HG02588 (cell line): ENCODE results near the gene CNOT10.
"Not testable (repeated sequence)": the region's sequence is repeated elsewhere in the genome, so short reads cannot be mapped to it uniquely, and the experiment has no call there.

Experiments used
- ATAC-seq: cut with Tn5 transposase; IDR thresholded peaks from one replicate; pipeline ENCODE4 v1.9.1; 2021; ENCODE audit warnings: mild to moderate bottlenecking, moderate library complexity; ENCODE audit not compliant: unreplicated experiment

Gene CNOT10

GRCh38 chr3:32691847-32692246 lies 6.9 kb downstream of the CNOT10 start:
- ATAC-seq: no peak

DNA sequence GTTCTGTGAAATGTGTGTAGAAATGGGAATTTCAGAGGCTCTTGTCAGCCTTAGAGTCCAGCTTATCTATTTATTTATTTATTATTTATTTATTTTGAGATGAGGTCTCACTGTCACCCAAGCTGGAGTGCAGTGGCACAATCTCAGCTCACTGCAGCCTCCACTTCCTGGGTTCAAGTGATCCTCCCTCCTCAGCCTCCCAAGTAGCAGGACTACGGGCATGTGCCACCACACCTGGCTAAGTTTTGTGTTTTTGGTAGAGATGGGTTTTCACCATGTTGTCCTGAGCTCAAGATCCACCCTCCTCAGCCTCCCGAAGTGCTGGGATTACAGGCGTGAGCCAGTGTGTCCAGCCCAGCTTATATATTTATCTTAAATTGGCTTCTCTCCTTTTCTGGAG lies 11.5 kb downstream of the CNOT10 start:
- no peak for ATAC-seq

DNA sequence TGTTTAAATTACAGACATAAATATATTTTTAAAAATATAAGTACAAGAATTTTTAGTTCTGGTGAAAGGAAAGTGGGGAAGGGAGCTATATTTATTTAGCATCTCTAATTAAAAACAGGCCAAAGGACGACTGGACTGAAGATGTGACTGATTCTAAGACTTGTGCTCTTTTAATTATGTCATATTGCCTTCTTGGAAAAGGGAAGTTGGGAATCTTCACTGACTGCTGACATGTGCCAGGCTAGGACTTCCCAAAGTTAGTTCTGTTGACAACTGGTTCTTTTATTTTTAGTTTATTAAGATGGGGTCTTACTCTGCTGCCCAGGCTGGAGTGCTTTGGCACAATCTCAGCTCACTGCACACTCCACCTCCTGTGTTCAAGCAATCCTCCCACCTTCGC lies 13.5 kb downstream of the CNOT10 start:
- ATAC-seq: no peak

GRCh38 chr3:32699429-32699828 lies 14.4 kb downstream of the CNOT10 start:
- ATAC-seq: no peak

DNA sequence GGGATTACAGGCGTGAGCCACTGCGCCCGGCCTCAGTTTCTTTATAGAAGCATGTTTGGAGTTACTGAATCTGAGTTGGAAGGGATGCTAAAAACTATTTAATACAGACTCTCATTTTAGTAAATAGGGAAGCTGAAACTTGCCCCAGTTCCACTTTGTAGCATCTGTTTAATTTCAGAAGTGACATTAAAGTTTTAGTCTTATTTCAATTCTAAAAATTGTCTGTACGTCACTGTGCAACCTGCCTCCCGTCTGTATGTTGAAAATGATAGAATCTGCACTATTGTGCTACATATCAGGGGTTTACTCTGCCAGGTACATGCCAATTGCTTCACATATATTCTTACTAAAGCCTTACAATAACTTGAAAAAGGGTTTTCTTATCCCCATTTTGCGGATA lies 15.3 kb downstream of the CNOT10 start:
- no peak for ATAC-seq

DNA sequence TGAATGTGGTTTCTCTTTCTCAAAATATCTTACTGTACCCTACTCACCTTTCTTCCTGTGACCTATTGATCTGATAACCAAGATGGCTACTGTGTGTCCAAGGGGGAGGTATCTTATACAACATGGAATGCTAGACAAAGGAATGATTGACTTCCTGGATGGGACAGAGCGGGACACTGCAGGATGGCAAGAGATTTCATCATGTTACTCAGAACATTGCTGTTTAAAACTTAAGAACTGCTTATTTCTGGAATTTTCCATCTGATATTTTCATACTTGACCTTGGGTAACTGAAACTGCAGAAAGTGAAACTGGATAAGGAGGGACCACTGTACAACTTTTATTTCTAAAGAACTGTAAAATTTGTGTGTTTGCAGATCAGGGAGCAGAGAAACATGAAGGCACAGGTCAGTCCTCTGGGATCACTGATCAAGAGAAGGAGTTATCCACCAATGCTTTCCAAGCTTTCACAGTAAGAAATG lies 18.5 kb downstream of the CNOT10 start:
- ATAC-seq: no peak

DNA sequence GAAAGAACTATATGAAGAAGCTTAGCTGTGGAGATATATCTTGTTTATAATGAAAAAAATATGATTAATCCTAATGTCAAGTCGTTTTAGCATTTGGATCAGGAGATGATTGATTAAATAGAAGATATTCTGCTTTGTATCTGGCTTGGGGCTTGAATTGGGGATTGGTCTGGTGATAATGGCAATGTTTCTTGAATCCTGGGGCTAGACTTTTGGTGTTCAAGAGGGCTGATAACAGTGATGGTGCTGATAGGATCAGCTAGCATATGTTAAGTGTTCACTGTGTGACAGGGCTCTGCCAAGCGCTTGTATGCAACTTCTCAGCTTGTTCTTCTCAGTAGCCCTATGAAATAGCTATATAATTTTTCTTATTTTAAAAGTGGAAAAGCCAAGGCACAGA lies 20.2 kb downstream of the CNOT10 start:
- ATAC-seq: no peak

GRCh38 chr3:32706348-32707025 lies 21.5 kb downstream of the CNOT10 start:
- no peak for ATAC-seq

DNA sequence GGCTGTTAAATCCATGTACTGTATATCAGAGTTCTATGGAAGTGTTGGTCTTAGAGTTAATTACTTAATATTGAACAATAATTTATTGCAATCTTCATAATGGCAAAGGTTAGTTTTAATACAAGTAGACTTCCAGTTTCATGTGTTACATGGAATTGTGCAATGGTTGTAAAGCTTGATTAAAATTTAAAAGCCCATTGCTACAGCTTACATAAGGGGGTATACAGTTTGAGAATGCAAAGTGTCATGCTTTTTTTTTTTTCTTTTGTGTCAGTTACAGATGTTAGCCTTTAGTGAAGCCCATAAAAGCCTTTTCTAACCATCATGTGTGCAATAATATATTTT lies 22.0 kb downstream of the CNOT10 start:
- no peak for ATAC-seq

- no peak for ATAC-seq
These were observed 23.8 kb downstream of the CNOT10 start for GRCh38 chr3:32708672-32709283.

GRCh38 chr3:32709346-32709745 lies 24.4 kb downstream of the CNOT10 start:
- no peak for ATAC-seq

DNA sequence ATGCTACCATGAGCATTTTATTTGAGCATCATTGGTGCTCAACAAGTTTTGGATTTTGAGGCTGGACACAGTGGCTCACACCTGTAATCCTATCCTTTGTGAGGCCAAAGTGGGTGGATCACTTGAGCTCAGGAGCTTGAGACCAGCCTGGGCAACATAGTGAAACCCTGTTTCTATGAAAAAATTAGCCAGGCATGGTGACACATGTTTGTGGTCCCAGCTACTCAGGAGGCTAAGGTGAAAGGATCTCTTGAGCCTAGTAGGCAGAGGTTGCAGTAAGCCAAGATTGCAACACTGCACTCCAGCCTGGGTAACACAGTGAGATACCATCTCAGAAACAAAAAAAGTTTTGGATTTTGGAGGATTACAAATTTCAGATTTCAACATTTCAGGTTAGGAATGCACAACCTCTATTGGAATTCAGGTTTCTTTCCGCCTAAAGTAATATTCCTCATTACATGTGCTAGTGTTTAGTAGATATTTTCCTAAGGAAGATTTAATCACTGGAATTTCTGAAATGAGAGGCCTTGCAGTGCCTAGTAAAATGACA lies 27.6 kb downstream of the CNOT10 start:
- no peak for ATAC-seq

DNA sequence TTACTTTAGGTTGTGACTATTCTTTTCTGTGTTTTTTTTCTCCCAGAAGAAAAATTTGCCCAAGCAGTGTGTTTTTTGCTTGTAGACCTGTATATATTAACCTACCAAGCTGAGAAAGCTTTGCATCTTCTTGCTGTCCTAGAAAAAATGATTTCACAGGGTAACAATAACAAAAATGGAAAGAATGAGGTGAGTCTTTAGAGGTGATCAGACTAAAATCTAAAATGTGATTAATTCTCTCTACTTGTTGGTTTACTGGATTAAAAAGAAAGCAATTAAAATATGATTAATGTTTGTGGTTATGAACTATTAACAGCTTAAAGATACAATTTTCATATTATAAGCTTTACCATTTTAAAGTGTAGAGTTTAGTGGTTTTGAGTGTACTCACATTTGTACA lies 28.2 kb downstream of the CNOT10 start:
- no peak for ATAC-seq

DNA sequence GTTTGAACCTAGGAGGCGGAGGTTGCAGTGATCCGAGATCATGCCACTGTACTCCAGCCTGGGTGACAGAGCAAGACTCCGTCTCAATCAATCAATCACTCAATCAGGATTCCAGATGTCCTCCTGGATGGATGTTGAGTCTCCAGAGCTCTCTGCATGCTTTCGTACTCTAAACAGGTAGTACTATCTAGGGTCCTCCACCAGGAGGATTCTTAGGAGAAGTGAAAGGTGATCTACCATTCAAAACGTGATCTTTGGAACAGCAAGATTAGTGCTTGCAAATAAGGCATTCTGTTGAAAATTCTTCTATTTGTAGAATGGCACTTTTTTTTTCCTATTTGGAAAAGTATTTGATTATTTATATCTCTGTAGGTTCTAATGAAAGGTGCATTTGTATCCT lies 34.3 kb downstream of the CNOT10 start:
- ATAC-seq: no peak

DNA sequence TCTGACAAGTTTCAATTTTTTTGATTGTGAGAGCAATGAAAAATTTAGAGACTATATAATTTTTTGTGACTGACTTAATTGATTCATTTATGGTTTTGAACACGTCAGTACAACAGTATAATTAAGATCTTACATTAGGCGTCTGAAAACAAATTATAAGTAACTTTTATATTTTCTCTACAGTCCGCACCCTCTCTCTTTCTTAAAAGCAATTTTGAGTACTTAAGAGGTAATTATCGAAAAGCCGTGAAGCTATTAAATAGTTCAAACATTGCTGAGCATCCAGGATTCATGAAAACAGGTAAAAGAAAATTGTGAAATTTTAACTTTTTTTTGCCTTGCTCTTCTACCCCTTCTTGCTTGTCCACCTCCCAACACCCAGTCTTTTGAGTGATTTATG lies 34.9 kb downstream of the CNOT10 start:
- ATAC-seq: no peak

DNA sequence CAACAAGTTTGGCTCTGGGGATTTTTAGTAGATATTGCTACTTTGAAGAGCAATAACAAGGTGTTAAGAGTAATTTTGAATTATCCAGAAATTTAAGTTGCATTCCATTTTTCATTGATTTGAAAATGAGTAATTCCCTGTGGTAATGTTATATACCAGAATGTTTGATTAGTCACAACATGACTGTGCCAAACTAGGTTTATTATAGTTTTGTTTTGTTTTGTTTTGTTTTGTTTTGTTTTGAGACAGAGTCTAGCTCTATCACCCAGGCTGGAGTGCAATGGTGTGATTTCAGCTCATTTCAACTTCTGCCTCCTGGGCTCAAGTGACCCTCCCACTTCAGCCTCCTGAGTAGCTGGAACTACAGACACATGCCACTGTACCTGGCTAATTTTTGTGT lies 40.7 kb downstream of the CNOT10 start:
- ATAC-seq: no peak

- ATAC-seq: no peak
These were observed 48.7 kb downstream of the CNOT10 start for GRCh38 chr3:32733631-32734229.

DNA sequence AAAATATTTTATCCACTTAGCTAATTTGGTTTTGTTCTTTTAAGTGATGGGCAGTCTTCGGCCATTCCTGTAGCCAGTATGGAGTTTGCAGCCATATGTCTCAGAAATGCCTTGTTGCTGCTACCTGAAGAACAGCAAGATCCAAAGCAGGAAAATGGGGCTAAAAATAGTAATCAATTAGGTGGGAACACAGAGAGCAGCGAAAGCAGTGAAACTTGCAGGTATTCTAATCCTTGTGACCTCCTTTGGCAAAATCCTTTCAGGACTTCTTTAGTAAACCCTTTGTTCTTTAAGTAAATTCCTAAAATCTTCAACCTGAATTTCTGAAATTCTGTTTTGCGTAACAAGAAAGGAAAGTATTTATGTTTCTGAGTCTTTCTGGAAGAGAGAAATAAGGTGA lies 49.8 kb downstream of the CNOT10 start:
- ATAC-seq: no peak

DNA sequence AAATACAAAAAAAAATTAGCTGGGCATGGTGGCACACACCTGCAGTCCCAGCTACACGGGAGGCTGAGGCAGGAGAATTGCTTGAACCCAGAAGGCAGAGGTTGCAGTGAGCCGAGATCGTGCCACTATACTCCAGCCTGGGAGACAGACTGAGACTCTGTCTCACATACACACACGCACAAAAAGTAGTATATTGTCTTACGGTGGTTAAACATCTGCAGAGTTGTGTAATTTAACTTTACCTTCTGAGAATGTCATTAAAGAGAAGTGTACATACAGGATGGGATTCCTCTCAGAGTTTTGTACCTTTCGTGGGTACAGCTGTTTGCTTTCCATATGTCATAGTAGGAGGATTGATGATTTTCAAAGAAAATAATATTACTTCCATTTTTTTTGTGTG lies 58.5 kb downstream of the CNOT10 start:
- ATAC-seq: not testable (repeated sequence)

DNA sequence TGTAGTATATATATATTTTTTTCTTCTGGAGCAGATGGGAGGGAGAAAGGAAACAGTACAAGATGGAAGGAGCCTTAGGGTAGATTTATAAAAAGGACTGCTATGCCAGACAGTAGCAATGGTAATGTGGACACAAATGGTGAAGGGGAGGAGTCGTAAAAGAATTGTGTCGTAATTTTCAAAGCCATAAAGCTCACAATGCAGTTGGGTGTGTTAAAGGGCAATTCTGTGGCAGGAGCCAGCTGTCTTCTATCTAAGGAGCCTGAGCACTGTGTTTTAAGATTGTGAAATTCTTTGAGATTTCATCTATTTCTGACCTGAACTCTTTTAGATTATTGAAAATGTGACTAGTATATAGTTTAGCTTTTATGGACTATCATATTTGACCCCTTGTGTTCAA lies 58.9 kb downstream of the CNOT10 start:
- ATAC-seq: no peak

DNA sequence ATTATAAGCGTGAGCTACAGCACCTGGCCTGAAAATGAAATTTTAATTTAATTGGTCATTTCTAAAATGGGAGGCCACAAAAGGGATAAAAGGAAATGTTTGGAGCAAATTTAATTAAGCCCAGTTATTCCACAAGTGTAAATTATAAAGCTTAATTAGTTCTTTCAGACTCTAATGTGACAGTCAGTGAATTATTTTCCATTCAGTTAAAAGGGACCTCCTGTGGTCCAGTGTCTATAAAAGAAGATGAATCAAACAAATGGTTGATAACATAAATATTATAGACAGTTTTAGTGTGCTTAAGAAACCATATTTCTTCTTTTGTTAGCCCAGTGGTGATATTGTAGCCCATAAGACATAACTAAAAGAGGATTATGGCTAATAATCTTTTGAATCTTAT lies 66.4 kb downstream of the CNOT10 start:
- no peak for ATAC-seq

GRCh38 chr3:32755761-32756160 lies 70.8 kb downstream of the CNOT10 start:
- no peak for ATAC-seq
